Testis (tissue), 2 donors: Measurements from ENCODE around the gene ANXA9.

Experiments
- CTCF ChIP-seq, 3 experiments: fragments of 450-650 bp in 2 of 3; fragments of 200-600 bp in 1 of 3; sonication (generic) in 1 of 3; IDR thresholded peaks; one replicate each; pipeline ENCODE4 v1.5.1; 2016 to 2019; ENCODE audit warnings: antibody characterized with exemption in 3 of 3, mild to moderate bottlenecking in 2 of 3, moderate library complexity in 1 of 3
- POLR2A ChIP-seq: fragments of 450-650 bp; IDR thresholded peaks from one replicate; pipeline ENCODE4 v1.6.1; 2017; ENCODE audit warnings: antibody characterized with exemption, mild to moderate bottlenecking, moderate library complexity

GRCh38 chr1:150964164-150964489 is 18.0 kb upstream of the ANXA9 start:
- TF ChIP-seq POLR2A (no peak), CTCF (IDR thresholded peaks at IDR 0.05) (no peak)
